Measurements from ENCODE around the gene BACE2. TPM values are rescaled to one million over a fixed set of nuclear protein-coding genes. Genes with fewer than 3 reads are reported as not detected.
A peak's percentile ranks its signal among the peaks of the same experiment; 100 is the strongest.

Gene BACE2
- total RNA-seq, 1 donor from 2014 or later = 43.2 TPM

- no peak for DNase-seq
Measured at GRCh38 chr21:41322496-41323382, 154.8 kb downstream of the BACE2 start.

- DNase-seq = peak; percentile 65
Measured at GRCh38 chr21:41325138-41325912, 157.4 kb downstream of the BACE2 start.

- no peak for DNase-seq
Measured at GRCh38 chr21:41326414-41327080, 158.6 kb downstream of the BACE2 start.

- no peak for DNase-seq
Measured at GRCh38 chr21:41327753-41328152, 159.8 kb downstream of the BACE2 start.

GRCh38 chr21:41328660-41329607, 161.0 kb downstream of the BACE2 start:
- no peak for DNase-seq

Small RNAs within 50 kb of the gene (small RNA-seq; reads per million reads assigned to genes)
- not detected for gene MIR3197 (ENCODE audit: low replicate concordance)

Other genes with a start within 250 kb of the BACE2 start
- gene FAM3B, start 148.6 kb downstream of the BACE2 start, total RNA-seq = 6.6 TPM
- gene MX2, start 193.9 kb downstream of the BACE2 start, total RNA-seq = 8.7 TPM

Measured in tongue (tissue), 3 donors.